ENCODE data around the gene PLXNB3.
"Not testable (repeated sequence)": the region's sequence is repeated elsewhere in the genome, so short reads cannot be mapped to it uniquely, and the experiment has no call there.

DNA sequence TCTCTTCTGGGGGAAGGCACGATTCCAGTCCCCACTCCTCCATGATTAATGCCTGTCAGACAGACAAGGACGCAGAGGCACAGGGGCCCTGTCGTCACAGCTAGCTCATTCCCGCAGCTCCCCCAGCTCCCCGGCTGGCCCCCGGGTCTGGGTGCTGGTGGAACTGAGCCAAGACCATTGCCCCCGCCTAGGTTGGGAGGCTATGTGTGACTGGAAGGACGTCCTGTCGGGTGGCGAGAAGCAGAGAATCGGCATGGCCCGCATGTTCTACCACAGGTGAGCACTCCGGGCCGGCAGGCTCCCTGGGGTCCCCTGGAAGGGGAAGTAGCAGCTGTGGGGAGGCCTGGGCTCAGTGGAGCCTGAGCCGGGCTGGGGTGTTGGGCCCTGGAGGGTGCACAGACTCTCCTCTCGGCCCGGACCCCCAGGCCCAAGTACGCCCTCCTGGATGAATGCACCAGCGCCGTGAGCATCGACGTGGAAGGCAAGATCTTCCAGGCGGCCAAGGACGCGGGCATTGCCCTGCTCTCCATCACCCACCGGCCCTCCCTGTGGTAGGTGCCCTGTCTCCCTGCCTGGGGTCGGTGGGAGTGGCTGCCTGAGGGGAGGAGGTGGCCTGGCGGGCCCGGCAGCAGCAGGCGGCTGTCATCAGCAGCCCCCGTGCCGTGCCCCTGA lies 21.1 kb upstream of the PLXNB3 start:
- TF ChIP-seq, protein P1, sequence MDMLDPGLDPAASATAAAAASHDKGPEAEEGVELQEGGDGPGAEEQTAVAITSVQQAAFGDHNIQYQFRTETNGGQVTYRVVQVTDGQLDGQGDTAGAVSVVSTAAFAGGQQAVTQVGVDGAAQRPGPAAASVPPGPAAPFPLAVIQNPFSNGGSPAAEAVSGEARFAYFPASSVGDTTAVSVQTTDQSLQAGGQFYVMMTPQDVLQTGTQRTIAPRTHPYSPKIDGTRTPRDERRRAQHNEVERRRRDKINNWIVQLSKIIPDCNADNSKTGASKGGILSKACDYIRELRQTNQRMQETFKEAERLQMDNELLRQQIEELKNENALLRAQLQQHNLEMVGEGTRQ (CRISPR knock-in tag; IDR thresholded peaks at IDR 0.05) = not testable (repeated sequence)
- TF ChIP-seq ZNF317 (CRISPR knock-in tag; IDR thresholded peaks at IDR 0.05; ENCODE audit: borderline replicate concordance, low read depth); ZBTB43 (CRISPR knock-in tag; IDR thresholded peaks at IDR 0.05); CTCF (IDR thresholded peaks at IDR 0.05); SMAD3 (CRISPR knock-in tag; IDR thresholded peaks at IDR 0.05; ENCODE audit: borderline replicate concordance); FOXJ3 (CRISPR knock-in tag; IDR thresholded peaks at IDR 0.05; ENCODE audit: borderline replicate concordance); CREB1 (CRISPR knock-in tag; IDR thresholded peaks at IDR 0.05); E2F4 (CRISPR knock-in tag; IDR thresholded peaks at IDR 0.05; ENCODE audit: borderline replicate concordance, low read depth); SP1 (CRISPR knock-in tag; conservative IDR thresholded peaks at IDR 0.05): not testable (repeated sequence)
- TF ChIP-seq, protein P2, sequence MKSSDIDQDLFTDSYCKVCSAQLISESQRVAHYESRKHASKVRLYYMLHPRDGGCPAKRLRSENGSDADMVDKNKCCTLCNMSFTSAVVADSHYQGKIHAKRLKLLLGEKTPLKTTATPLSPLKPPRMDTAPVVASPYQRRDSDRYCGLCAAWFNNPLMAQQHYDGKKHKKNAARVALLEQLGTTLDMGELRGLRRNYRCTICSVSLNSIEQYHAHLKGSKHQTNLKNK (CRISPR knock-in tag; IDR thresholded peaks at IDR 0.05) = not testable (repeated sequence)
- TF ChIP-seq, protein P3, sequence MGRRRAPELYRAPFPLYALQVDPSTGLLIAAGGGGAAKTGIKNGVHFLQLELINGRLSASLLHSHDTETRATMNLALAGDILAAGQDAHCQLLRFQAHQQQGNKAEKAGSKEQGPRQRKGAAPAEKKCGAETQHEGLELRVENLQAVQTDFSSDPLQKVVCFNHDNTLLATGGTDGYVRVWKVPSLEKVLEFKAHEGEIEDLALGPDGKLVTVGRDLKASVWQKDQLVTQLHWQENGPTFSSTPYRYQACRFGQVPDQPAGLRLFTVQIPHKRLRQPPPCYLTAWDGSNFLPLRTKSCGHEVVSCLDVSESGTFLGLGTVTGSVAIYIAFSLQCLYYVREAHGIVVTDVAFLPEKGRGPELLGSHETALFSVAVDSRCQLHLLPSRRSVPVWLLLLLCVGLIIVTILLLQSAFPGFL (CRISPR knock-in tag; IDR thresholded peaks at IDR 0.05; ENCODE audit: borderline replicate concordance) = not testable (repeated sequence)

All from WTC11 (cell line).